RPMI7951 (cell line): ENCODE results near the gene TSPEAR. TPM values are rescaled to one million over a fixed set of nuclear protein-coding genes. Genes with fewer than 3 reads are reported as not detected.
"Not testable (repeated sequence)": the region's sequence is repeated elsewhere in the genome, so short reads cannot be mapped to it uniquely, and the experiment has no call there.

Experiments
- DNase-seq: peaks from one replicate; pipeline ENCODE4 v3.0.0-alpha.2; 2012; ENCODE audit warnings: low read depth
- total RNA-seq: library from RNA; depleted of rRNA; stranded (reverse); fragments of >200 nt; shearing (Covaris generic); gene quantifications from 2 replicates; pipeline ENCODE4 v1.2.3, GENCODE V29; 2014

Gene TSPEAR
- total RNA-seq, 1 experiment from 2014 or later, result not detected

- no peak for DNase-seq
Measured at GRCh38 chr21:44702111-44702972, 9.0 kb downstream of the TSPEAR start.

GRCh38 chr21:44701541-44701940, 9.8 kb downstream of the TSPEAR start:
- no peak for DNase-seq

GRCh38 chr21:44701023-44701400, 10.4 kb downstream of the TSPEAR start:
- no peak for DNase-seq

- DNase-seq, result no peak
Measured at GRCh38 chr21:44700101-44701022, 11.0 kb downstream of the TSPEAR start.

- DNase-seq, result no peak
Measured at GRCh38 chr21:44699502-44700001, 11.8 kb downstream of the TSPEAR start.

- no peak for DNase-seq
Measured at GRCh38 chr21:44697811-44698734, 13.3 kb downstream of the TSPEAR start.

- DNase-seq, result not testable (repeated sequence)
Measured at GRCh38 chr21:44697172-44697810, 14.1 kb downstream of the TSPEAR start, which contains the start of gene KRTAP10-12. TSS of gene KRTAP10-12 (plus strand) at chr21:44697172. CDS start at chr21:44697202, 30 bp downstream.

GRCh38 chr21:44696572-44696971, 14.8 kb downstream of the TSPEAR start:
- no peak for DNase-seq

GRCh38 chr21:44695641-44696040, 15.7 kb downstream of the TSPEAR start:
- DNase-seq, result no peak

GRCh38 chr21:44695184-44695583, 16.2 kb downstream of the TSPEAR start:
- no peak for DNase-seq

- DNase-seq, result no peak
Measured at GRCh38 chr21:44694776-44695175, 16.6 kb downstream of the TSPEAR start.

- no peak for DNase-seq
Measured at GRCh38 chr21:44692798-44693512, 18.4 kb downstream of the TSPEAR start.

GRCh38 chr21:44691686-44692085, 19.7 kb downstream of the TSPEAR start:
- DNase-seq, result no peak

- not testable (repeated sequence) for DNase-seq
Measured at GRCh38 chr21:44689740-44690139, 21.6 kb downstream of the TSPEAR start.

- DNase-seq, result no peak
Measured at GRCh38 chr21:44687671-44688070, 23.7 kb downstream of the TSPEAR start.

GRCh38 chr21:44686843-44687561, 24.4 kb downstream of the TSPEAR start:
- no peak for DNase-seq

GRCh38 chr21:44686000-44686781, 25.2 kb downstream of the TSPEAR start:
- DNase-seq, result no peak

GRCh38 chr21:44685050-44685449, 26.3 kb downstream of the TSPEAR start:
- DNase-seq, result not testable (repeated sequence)
